Measurements from ENCODE around the gene RAMAC. TPM values are rescaled to one million over a fixed set of nuclear protein-coding genes. Genes with fewer than 3 reads are reported as not detected.

RAMAC gene
- total and polyA plus RNA-seq, 10 of the 15 experiments (the other 5 are each of a cell fraction or from before 2014, with no cell fraction given), result 22.4 to 109 (median 41.7) TPM

GRCh38 chr15:83036253-83036652 lies 50.2 kb downstream of the RAMAC start:
- Histone ChIP-seq H3K36me3 (ENCODE audit: control insufficient read depth in 2 of 2, insufficient read depth in 2 of 2, low read length in 1 of 2) (peaks cover 4 to 26% of the 10 kb centered on the region in 2 experiments), H3K9ac (ENCODE audit: control insufficient read depth, insufficient read depth, low read length) (no peak overlapping the region), H3K79me2 (ENCODE audit: control insufficient read depth, insufficient read depth, low read length) (peaks cover 44% of the 10 kb centered on the region), H3K27ac (ENCODE audit: control insufficient read depth, insufficient read depth) (no peak overlapping the region), H3K9me3 (replicated peaks; ENCODE audit: control insufficient read depth, insufficient read depth, low read length) (peaks cover 5% of the 10 kb centered on the region; the same call in 2 of the 3 replicates), H2AFZ (ENCODE audit: control insufficient read depth, low read depth, low read length) (no peak overlapping the region), H3K27me3 (replicated peaks in 1 of 2; ENCODE audit: control insufficient read depth in 2 of 2, insufficient read depth in 2 of 2, low read length in 1 of 2) (no peaks in the 10 kb centered on the region), H3K4me2 (ENCODE audit: control insufficient read depth, insufficient read depth) (no peak overlapping the region), H3K4me3 (no peak overlapping the region), H4K20me1 (ENCODE audit: control insufficient read depth, insufficient read depth) (no peaks in the 10 kb centered on the region), H3K4me1 (ENCODE audit: control insufficient read depth, insufficient read depth, low read length) (no peaks in the 10 kb centered on the region)
- BruUV-seq (replicated peaks), result no TSS peak
- DNase-seq (ENCODE audit: low read depth, low spot score) (no peak), ATAC-seq (no peak), FAIRE-seq (no peak)
- intact Hi-C loops (cut with micrococcal nuclease; ENCODE audit: unreplicated experiment), result no loop called here
- ChIA-PET CTCF (no interaction called here), SMC1A (ENCODE audit: uncharacterized antibody, unreplicated experiment) (no interaction called here), RAD21 (ENCODE audit: unreplicated experiment) (no interaction called here), POLR2A (interaction anchor here (0.6 kb wide), 1 partner anchor 358 kb away, joined by 5 read pairs; no protein-coding TSS in a partner anchor)
- whole genome bisulfite sequencing (ENCODE audit: insufficient coverage, insufficient replicate concordance, low lambda C conversion rate, missing lambda C conversion rate), result 96% methylated on average over 6 of the region's 6 CpGs
- TF ChIP-seq MXI1 (IDR thresholded peaks at IDR 0.05; ENCODE audit: low read depth, low read length), result no peak
- no peak for TF ChIP-seq NKRF (conservative IDR thresholded peaks at IDR 0.05)
- no peak for TF ChIP-seq CEBPB (IDR thresholded peaks at IDR 0.05; ENCODE audit: borderline replicate concordance in 1 of 2, low read depth in 2 of 2, low read length in 2 of 2)
- TF ChIP-seq POLR2A (IDR thresholded peaks at IDR 0.05; ENCODE audit: low read depth, low read length), result no peak
- no peak for TF ChIP-seq REST (IDR thresholded peaks at IDR 0.05; ENCODE audit: low read depth, low read length)
- no peak for TF ChIP-seq EZH2 (IDR thresholded peaks at IDR 0.05; ENCODE audit: borderline replicate concordance, control insufficient read depth, low read depth, low read length)
- TF ChIP-seq BCL11A (IDR thresholded peaks at IDR 0.05; ENCODE audit: low read depth, low read length), result no peak
- TF ChIP-seq BHLHE40 (IDR thresholded peaks at IDR 0.05; ENCODE audit: borderline replicate concordance in 1 of 2, low read depth in 2 of 2, low read length in 1 of 2), result no peak
- no peak for TF ChIP-seq HCFC1 (IDR thresholded peaks at IDR 0.05; ENCODE audit: low read length)
- no peak for TF ChIP-seq BMI1 (IDR thresholded peaks at IDR 0.05; ENCODE audit: borderline replicate concordance)
- TF ChIP-seq POLR2AphosphoS5 (IDR thresholded peaks at IDR 0.05; ENCODE audit: low read length), result no peak
- TF ChIP-seq MTA3 (IDR thresholded peaks at IDR 0.05; ENCODE audit: borderline replicate concordance, low read length), result no peak
- no peak for TF ChIP-seq ZBED1 (IDR thresholded peaks at IDR 0.05; ENCODE audit: borderline replicate concordance)
- TF ChIP-seq CBX5 (IDR thresholded peaks at IDR 0.05; ENCODE audit: low read depth), result no peak
- TF ChIP-seq STAT1 (conservative IDR thresholded peaks at IDR 0.05), result no peak
- in situ Hi-C loops (cut with MboI), result no loop called here
